HepG2 (cell line): ENCODE results near the gene ST14. TPM values are rescaled to one million over a fixed set of nuclear protein-coding genes. Genes with fewer than 3 reads are reported as not detected.

Experiments used
- BORCS8-MEF2B ChIP-seq: sonication (generic); formaldehyde crosslinking; IDR thresholded peaks from 2 replicates; pipeline ENCODE4 v1.8.0; 2022; ENCODE audit warnings: mild to moderate bottlenecking, missing genetic modification reagents
- BRCA1 ChIP-seq: sonication (generic); formaldehyde crosslinking; IDR thresholded peaks from 2 replicates; pipeline ENCODE4 v1.4.0; 2020; ENCODE audit warnings: missing genetic modification reagents
- DPF2 ChIP-seq: sonication (generic); formaldehyde crosslinking; IDR thresholded peaks from 2 replicates; pipeline ENCODE4 v1.4.0; 2020; ENCODE audit warnings: mild to moderate bottlenecking, low read depth, missing genetic modification reagents, borderline replicate concordance
- GATA4 ChIP-seq: sonication (generic); IDR thresholded peaks from 2 replicates; pipeline ENCODE4 v1.6.1; 2016; ENCODE audit warnings: antibody characterized with exemption, low read depth, borderline replicate concordance
- GZF1 ChIP-seq: sonication (generic); formaldehyde crosslinking; IDR thresholded peaks from 2 replicates; pipeline ENCODE4 v1.5.1; 2020; ENCODE audit warnings: mild to moderate bottlenecking, missing genetic modification reagents
- JARID2 ChIP-seq: sonication (generic); formaldehyde crosslinking; IDR thresholded peaks from 2 replicates; pipeline ENCODE4 v1.8.1; 2023; ENCODE audit warnings: missing genetic modification reagents, inconsistent platforms; ENCODE audit not compliant: insufficient replicate concordance
- NBN ChIP-seq: fragments of 450-650 bp; conservative IDR thresholded peaks from 2 replicates; pipeline ENCODE4 v1.6.1; 2017
- NFYC ChIP-seq: IDR thresholded peaks from 2 replicates; pipeline ENCODE4 v1.6.1; 2016; ENCODE audit warnings: missing genetic modification reagents, missing compliant biosample characterization
- RBFOX2 ChIP-seq: fragments of 200-400 bp; formaldehyde crosslinking; IDR thresholded peaks from 2 replicates; pipeline ENCODE4 v1.6.1; 2017; ENCODE audit warnings: low read depth, mild to moderate bottlenecking, low read length
- SAFB2 ChIP-seq: sonication (generic); formaldehyde crosslinking; IDR thresholded peaks from 2 replicates; pipeline ENCODE4 v1.5.1; 2020; ENCODE audit warnings: missing genetic modification reagents, low read depth, mild to moderate bottlenecking, borderline replicate concordance
- SSRP1 ChIP-seq: IDR thresholded peaks from 2 replicates; pipeline ENCODE4 v1.6.1; 2016; ENCODE audit warnings: control low read depth
- TBL1XR1 ChIP-seq: fragments of 150-350 bp; IDR thresholded peaks from 2 replicates; pipeline ENCODE4 v1.6.1; 2014; ENCODE audit warnings: borderline replicate concordance, low read length; ENCODE audit not compliant: partially characterized antibody
- TOPORS ChIP-seq: sonication (generic); formaldehyde crosslinking; IDR thresholded peaks from 2 replicates; pipeline ENCODE4 v1.8.0; 2023; ENCODE audit warnings: mild to moderate bottlenecking, missing genetic modification reagents
- ZNF296 ChIP-seq: sonication (generic); formaldehyde crosslinking; conservative IDR thresholded peaks from 2 replicates; pipeline ENCODE4 v1.5.0; 2020; ENCODE audit warnings: mild to moderate bottlenecking, missing genetic modification reagents
- ZNF33B ChIP-seq: sonication (generic); formaldehyde crosslinking; IDR thresholded peaks from 2 replicates; pipeline ENCODE4 v1.5.1; 2020; ENCODE audit warnings: mild to moderate bottlenecking, missing genetic modification reagents
- ZNF549 ChIP-seq: sonication (generic); formaldehyde crosslinking; IDR thresholded peaks from 2 replicates; pipeline ENCODE4 v1.5.0; 2020; ENCODE audit warnings: missing genetic modification reagents
- ZNF558 ChIP-seq: sonication (generic); formaldehyde crosslinking; IDR thresholded peaks from 2 replicates; pipeline ENCODE4 v1.9.0; 2022; ENCODE audit warnings: mild to moderate bottlenecking, missing genetic modification reagents, borderline replicate concordance
- ZNF615 ChIP-seq: sonication (generic); formaldehyde crosslinking; IDR thresholded peaks from 2 replicates; pipeline ENCODE4 v1.5.0; 2020; ENCODE audit warnings: mild to moderate bottlenecking, missing genetic modification reagents, borderline replicate concordance
- ZNF652 ChIP-seq: IDR thresholded peaks from 2 replicates; pipeline ENCODE4 v1.6.1; 2016; ENCODE audit warnings: low read depth, borderline replicate concordance
- ZNF709 ChIP-seq: sonication (generic); formaldehyde crosslinking; IDR thresholded peaks from 2 replicates; pipeline ENCODE4 v1.5.0; 2020; ENCODE audit warnings: mild to moderate bottlenecking, missing genetic modification reagents
- ZNF83 ChIP-seq: sonication (generic); formaldehyde crosslinking; IDR thresholded peaks from 2 replicates; pipeline ENCODE4 v1.4.0; 2020; ENCODE audit warnings: missing genetic modification reagents, mild to moderate bottlenecking, borderline replicate concordance
- polyA plus RNA-seq, 8 experiments: library from polyadenylated mRNA; depleted of rRNA in 3 of 8; stranded (reverse) in 7 of 8; unstranded in 1 of 8; fragments of >200 nt; fragmentation: Illumina TruSeq in 4 of 8; extraction: Trizol in 4 of 8; gene quantifications; 2 replicates each; pipeline versions ENCODE4 v1.2.1 to v1.2.3, GENCODE V29; 2011 to 2016; ENCODE audit warnings: low read depth in 4 of 8, missing spikeins in 1 of 8, mixed read lengths in 1 of 8; ENCODE audit not compliant: insufficient read depth in 1 of 8
- total RNA-seq, 5 experiments: library from RNA; depleted of rRNA; stranded (reverse); fragments of >200 nt; fragmentation: Illumina TruSeq; extraction: Trizol; gene quantifications; 2 replicates each; pipeline ENCODE4 v1.2.3, GENCODE V29; 2016; ENCODE audit warnings: low read depth in 1 of 5
- TF ChIP-seq, protein P1 (sequence below): sonication (generic); formaldehyde crosslinking; IDR thresholded peaks from 2 replicates; pipeline ENCODE4 v1.4.0; 2020; ENCODE audit warnings: mild to moderate bottlenecking, missing genetic modification reagents
- TF ChIP-seq, protein P2 (sequence below): sonication (generic); formaldehyde crosslinking; IDR thresholded peaks from 2 replicates; pipeline ENCODE4 v1.4.0; 2020; ENCODE audit warnings: missing genetic modification reagents, low read depth, mild to moderate bottlenecking, borderline replicate concordance
- TF ChIP-seq, protein P3 (sequence below): IDR thresholded peaks from 2 replicates; pipeline ENCODE4 v1.6.1; 2018; ENCODE audit warnings: missing genetic modification reagents
- TF ChIP-seq, protein P4 (sequence below): sonication (generic); formaldehyde crosslinking; IDR thresholded peaks from 2 replicates; pipeline ENCODE4 v1.4.0; 2020; ENCODE audit warnings: missing genetic modification reagents
- TF ChIP-seq, protein P5 (sequence below): sonication (generic); formaldehyde crosslinking; IDR thresholded peaks from 2 replicates; pipeline ENCODE4 v1.8.1; 2023; ENCODE audit warnings: mild to moderate bottlenecking, missing genetic modification reagents, borderline replicate concordance

ST14 gene
- total and polyA plus RNA-seq, 2 of the 13 experiments (the other 11 are each of a cell fraction or from before 2014, with no cell fraction given), result 0.88 to 1.4 TPM

DNA sequence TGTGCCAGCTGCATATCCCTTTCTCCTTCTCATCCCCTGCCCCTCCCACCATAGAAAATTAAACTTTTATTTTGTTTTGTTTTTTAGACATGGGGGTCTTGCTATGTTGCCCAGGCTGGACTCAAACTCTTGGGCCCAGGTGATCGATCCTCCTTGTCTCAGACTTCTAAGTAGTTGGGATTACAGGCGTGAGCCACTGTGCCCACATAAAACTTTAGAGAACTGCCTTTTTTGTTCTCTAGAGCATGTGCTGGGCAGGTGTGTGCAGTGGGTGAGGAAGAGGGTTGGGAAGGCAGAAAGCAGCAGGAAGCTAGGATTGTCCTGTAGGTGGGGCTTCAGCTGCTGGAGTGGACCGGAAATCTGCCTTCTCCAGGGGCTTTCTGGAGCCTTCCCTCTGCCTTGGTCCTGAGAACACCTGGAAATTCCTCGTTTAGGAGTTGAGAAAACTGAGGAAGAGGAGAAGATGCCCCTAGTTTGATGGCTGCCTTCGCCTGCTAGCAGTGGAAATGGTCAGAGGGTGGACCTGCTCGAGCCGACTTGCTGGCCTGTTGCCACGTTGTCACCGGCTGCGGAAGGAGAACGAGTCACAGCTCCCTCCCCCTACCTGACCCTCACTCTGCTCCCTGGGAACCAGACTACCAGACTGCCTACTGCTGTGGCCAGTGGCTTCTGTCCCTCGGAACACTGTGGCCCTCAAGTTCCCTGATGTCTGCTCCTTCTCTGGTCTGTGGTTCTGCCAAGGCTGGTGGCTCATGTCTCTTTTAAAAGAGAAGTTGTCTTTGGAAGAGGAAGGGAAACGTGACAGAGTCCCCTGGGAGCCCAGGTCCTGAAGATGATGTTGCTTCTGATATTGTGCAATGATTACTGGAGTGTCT is 4.0 kb downstream of the ST14 start (continued):
- TF ChIP-seq ZNF549 (no peak), TOPORS (CRISPR knock-in tag) (no peak), ZNF652 (CRISPR knock-in tag) (no peak), ZNF558 (no peak), BRCA1 (CRISPR knock-in tag) (no peak), NBN (no peak), ZNF33B (CRISPR knock-in tag) (0 out of 2 replicates have a peak, but pooled peaks have one; percentile 42), JARID2 (CRISPR knock-in tag) (no peak), SAFB2 (CRISPR knock-in tag) (no peak), DPF2 (CRISPR knock-in tag) (no peak), ZNF709 (CRISPR knock-in tag) (peak; percentile 45; the same call in 1 of the 2 replicates), RBFOX2 (peak; percentile 35; the same call in 1 of the 2 replicates), ZNF83 (CRISPR knock-in tag) (no peak), NFYC (no peak), TBL1XR1 (no peak), SSRP1 (peak; percentile 55; the same call in 1 of the 2 replicates), BORCS8-MEF2B (CRISPR knock-in tag) (0 out of 2 replicates have a peak, but pooled peaks have one; percentile 66), GATA4 (no peak), ZNF296 (CRISPR knock-in tag) (no peak), GZF1 (CRISPR knock-in tag) (no peak), ZNF615 (no peak)
- TF ChIP-seq, protein P1, sequence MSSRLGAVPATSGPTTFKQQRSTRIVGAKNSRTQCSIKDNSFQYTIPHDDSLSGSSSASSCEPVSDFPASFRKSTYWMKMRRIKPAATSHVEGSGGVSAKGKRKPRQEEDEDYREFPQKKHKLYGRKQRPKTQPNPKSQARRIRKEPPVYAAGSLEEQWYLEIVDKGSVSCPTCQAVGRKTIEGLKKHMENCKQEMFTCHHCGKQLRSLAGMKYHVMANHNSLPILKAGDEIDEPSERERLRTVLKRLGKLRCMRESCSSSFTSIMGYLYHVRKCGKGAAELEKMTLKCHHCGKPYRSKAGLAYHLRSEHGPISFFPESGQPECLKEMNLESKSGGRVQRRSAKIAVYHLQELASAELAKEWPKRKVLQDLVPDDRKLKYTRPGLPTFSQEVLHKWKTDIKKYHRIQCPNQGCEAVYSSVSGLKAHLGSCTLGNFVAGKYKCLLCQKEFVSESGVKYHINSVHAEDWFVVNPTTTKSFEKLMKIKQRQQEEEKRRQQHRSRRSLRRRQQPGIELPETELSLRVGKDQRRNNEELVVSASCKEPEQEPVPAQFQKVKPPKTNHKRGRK (CRISPR knock-in tag), result no peak
- TF ChIP-seq, protein P2, sequence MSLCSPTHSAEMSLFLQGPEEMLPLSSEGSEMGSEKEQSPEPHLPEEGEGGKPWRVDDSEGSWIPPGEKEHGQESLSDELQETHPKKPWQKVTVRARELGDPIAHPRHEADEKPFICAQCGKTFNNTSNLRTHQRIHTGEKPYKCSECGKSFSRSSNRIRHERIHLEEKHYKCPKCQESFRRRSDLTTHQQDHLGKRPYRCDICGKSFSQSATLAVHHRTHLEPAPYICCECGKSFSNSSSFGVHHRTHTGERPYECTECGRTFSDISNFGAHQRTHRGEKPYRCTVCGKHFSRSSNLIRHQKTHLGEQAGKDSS (CRISPR knock-in tag), result no peak
- TF ChIP-seq, protein P3, sequence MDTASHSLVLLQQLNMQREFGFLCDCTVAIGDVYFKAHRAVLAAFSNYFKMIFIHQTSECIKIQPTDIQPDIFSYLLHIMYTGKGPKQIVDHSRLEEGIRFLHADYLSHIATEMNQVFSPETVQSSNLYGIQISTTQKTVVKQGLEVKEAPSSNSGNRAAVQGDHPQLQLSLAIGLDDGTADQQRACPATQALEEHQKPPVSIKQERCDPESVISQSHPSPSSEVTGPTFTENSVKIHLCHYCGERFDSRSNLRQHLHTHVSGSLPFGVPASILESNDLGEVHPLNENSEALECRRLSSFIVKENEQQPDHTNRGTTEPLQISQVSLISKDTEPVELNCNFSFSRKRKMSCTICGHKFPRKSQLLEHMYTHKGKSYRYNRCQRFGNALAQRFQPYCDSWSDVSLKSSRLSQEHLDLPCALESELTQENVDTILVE (CRISPR knock-in tag), result no peak
- TF ChIP-seq, protein P4, sequence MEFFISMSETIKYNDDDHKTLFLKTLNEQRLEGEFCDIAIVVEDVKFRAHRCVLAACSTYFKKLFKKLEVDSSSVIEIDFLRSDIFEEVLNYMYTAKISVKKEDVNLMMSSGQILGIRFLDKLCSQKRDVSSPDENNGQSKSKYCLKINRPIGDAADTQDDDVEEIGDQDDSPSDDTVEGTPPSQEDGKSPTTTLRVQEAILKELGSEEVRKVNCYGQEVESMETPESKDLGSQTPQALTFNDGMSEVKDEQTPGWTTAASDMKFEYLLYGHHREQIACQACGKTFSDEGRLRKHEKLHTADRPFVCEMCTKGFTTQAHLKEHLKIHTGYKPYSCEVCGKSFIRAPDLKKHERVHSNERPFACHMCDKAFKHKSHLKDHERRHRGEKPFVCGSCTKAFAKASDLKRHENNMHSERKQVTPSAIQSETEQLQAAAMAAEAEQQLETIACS (CRISPR knock-in tag), result no peak
- TF ChIP-seq, protein P5, sequence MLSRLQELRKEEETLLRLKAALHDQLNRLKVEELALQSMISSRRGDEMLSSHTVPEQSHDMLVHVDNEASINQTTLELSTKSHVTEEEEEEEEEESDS (CRISPR knock-in tag), result no peak
